ENCODE data around the gene COL18A1. TPM values are rescaled to one million over a fixed set of nuclear protein-coding genes. Genes with fewer than 3 reads are reported as not detected.
"Not testable (repeated sequence)": the region's sequence is repeated elsewhere in the genome, so short reads cannot be mapped to it uniquely, and the experiment has no call there.

Gene COL18A1
- polyA plus RNA-seq, 3 donors: 90.2 to 118 (median 92.3) TPM

GRCh38 chr21:45550522-45551210 lies 145.7 kb downstream of the COL18A1 start:
- DNase-seq (ENCODE audit: low read depth in 3 of 3, low spot score in 2 of 3): no peak

DNA sequence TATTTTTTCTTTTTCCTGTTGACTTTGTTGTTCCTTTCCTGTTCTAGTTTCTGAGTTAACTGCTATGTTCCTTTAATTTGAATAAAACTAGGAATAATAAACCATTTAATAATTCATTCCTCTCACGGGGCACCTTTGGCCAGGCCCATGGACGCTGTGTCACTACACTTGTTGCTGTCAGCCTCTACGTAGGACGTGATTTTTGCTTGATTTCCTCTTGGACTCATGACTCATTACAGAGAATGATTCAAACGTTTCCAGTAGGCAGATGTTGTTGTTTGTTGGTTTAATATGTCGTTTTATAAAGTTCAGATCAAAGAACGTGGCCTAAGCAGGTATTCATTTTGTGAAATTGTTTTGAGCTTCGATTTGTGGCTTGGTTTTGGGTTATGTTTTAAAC lies 146.4 kb downstream of the COL18A1 start:
- DNase-seq (ENCODE audit: low read depth in 3 of 3, low spot score in 2 of 3): no peak

GRCh38 chr21:45551783-45552695 lies 147.1 kb downstream of the COL18A1 start:
- DNase-seq (ENCODE audit: low read depth in 3 of 3, low spot score in 2 of 3): no peak

DNA sequence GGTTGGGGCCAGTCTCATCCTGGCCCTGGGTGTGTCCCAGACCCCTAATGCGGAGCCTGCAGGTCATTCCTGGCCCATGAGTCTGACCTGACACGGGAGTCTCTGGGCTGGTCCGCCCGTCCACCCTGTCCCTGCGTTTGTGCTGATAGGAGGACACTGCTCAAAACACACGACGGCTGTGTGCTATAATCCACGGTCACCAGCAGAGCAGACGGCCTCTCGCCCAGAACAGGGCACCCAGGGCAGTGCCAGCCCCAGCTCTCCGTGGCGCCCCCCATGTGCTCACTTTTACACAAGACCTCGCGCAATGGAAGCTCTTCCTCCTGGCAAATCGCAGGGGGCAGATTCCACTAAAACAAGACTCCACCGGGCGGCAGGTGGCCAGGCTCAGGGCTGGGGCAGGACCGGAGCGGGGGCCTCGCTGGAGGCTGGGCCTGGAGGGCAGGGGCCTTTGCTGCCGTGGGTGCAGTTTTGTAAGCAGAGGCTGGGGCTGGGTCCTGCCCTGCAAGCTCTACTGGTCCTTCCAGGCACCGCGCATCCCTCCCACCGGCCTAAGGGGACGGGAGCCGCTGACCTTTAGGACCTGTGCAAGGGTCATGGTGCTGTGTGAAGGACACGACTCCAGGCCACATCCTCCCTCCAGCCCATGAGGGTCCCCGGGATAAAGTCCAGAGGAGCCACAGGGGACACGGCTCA lies 147.9 kb downstream of the COL18A1 start:
- DNase-seq (ENCODE audit: low read depth in 3 of 3, low spot score in 2 of 3): no peak

GRCh38 chr21:45554477-45555175 lies 149.7 kb downstream of the COL18A1 start:
- peak; percentile 61 to 63 (median 62) for DNase-seq (ENCODE audit: low read depth in 3 of 3, low spot score in 2 of 3)

- no peak for DNase-seq (ENCODE audit: low read depth in 3 of 3, low spot score in 2 of 3)
Observed at GRCh38 chr21:45555251-45555556, 150.2 kb downstream of the COL18A1 start.

DNA sequence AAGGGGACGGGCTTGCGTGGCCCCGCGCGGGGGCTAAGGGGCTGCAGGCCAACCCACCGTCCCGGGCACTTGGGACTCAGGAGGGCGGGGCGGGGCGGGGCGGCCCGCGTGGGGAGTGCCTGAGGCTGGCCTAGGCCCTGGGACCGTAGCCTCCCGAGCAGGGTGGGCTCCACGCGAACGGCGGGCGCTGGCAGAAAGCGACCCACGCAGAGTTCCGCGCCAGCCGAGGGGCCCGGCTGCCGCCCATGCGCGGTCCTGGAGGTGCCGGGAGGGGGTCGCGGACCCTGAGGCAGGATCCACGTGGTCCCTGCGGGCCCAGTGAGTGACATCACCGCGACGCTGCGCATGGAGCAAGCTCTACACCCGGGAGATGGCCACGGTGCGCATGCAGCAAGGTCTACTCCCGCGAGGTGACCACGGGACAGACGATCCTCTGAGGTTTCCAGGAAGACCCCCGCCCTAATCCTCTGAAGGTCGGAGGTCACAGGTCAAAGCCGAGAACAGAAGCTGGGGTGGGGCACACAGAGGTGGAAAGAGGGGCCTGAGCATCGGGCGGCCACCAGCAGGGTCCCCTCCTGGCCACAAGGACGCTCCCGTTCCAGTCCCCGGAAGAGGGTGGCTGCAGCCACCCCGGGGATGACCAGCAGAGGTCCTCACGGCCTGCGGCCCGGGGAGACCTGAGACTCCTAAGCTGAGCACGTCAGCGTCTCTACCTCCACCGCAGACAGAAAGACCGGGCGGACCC lies 150.8 kb downstream of the COL18A1 start:
- DNase-seq (ENCODE audit: low read depth in 3 of 3, low spot score in 2 of 3): peak; percentile 75 to 90 (median 83)

GRCh38 chr21:45556302-45556644 lies 151.3 kb downstream of the COL18A1 start:
- DNase-seq (ENCODE audit: low read depth in 3 of 3, low spot score in 2 of 3): no peak

GRCh38 chr21:45556645-45557615 lies 152.0 kb downstream of the COL18A1 start:
- DNase-seq (ENCODE audit: low read depth in 3 of 3, low spot score in 2 of 3): no peak

- DNase-seq (ENCODE audit: low read depth in 3 of 3, low spot score in 2 of 3): no peak
Observed at GRCh38 chr21:45557616-45558043, 152.7 kb downstream of the COL18A1 start.

GRCh38 chr21:45558044-45558721 lies 153.2 kb downstream of the COL18A1 start:
- DNase-seq (ENCODE audit: low read depth in 3 of 3, low spot score in 2 of 3): no peak

DNA sequence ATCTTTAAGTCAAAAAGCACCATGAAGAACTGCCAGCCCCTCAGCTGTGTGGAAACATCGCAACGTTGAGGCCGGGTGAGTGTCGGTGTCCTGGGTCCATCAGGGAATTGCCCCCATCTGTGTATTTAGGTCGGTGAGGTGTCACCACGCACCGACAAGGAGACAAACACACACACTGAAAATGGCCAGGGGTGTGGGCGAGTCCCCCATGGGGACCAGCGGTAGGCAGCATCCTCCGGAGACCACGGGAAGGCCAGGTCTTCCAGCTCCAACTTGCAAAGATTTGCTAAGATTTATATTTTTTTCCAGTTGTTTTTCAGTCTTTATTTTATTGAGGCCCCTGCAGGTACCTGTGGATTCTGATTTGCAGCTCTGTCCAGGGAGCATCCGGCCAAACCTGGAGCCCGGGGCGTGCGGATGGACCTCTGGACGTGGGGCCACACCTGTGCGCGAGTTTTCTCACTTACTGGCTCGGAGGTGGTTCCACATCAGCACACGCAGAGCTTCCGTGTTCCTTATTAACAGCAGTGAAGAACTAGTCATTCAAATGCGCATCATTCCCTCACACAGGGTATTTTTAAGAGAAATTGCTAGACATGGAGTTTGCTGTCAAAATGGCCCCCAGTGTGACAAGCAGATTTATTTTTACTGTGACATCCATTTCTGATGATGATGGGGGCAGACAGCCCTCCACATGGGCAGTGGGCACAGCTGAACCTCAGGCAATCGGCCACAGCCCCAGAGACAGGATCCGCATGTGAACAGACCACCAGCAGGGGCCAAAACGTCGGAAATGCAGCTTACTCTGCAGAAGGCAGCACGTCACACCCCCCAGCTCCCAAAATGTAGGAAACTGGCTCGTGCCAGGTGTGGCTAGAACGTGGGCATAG lies 154.5 kb downstream of the COL18A1 start:
- no peak for DNase-seq (ENCODE audit: low read depth in 3 of 3, low spot score in 2 of 3)

DNA sequence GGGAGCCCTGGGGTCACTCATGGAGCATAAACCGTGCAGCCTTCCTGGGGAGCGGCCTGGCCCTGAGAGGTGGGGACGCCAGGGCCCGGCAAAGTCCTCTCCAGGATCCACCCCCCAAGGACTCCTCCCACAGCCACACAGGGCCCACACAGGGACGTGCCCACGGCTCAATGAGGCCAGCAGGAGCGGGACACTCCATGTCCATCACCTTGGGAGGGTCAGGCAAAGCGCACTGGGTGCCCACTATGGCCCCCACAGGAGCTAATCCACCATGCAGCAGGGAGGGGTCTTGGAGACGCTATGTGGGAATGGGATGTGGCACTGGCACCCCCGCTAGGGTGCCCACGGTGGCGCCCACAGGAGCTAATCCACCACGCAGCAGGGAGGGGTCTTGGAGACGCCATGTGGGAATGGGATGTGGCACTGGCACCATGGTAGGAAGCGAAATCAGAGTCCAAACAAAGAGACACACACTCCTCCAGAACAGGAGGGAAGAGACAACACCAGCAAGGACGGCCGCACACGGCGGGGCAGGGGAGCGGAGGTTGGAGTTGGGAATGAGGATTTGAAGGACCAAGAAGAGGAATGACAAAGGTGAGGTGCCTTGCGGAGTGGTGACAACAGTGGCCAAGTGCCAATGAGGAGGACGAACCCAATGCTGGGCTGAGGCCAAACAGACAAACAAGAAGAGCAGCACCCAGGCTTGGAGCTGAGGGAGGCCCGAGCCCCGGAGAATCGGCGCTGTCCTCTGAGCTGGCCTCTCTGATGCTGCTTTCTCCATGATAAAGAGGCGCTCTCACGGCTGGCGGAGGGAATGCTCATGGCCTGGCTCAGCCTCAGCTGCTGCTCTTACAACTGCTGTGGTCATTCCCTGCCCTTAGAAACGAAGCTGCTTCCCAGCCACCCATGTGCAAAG lies 155.4 kb downstream of the COL18A1 start:
- no peak for DNase-seq (ENCODE audit: low read depth in 3 of 3, low spot score in 2 of 3)

DNA sequence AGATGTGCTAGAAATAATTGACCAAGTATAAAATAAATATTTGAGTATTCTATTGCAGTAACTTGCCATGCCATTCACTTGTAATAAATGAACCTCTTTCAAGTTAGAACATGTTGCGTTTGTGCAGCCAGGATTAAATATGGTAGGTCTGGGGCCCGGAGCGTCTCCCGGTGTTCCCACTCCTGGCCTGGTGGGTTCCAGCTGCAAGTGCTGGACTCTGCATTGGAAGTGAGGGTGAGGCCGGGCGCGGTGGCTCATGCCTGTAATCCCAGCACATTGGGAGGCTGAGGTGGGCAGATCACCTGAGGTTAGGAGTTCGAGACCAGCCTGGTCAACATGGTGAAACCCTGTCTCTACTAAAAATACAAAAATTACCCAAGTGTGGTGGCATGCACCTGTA lies 156.3 kb downstream of the COL18A1 start:
- not testable (repeated sequence) for DNase-seq (ENCODE audit: low read depth in 3 of 3, low spot score in 2 of 3)

DNA sequence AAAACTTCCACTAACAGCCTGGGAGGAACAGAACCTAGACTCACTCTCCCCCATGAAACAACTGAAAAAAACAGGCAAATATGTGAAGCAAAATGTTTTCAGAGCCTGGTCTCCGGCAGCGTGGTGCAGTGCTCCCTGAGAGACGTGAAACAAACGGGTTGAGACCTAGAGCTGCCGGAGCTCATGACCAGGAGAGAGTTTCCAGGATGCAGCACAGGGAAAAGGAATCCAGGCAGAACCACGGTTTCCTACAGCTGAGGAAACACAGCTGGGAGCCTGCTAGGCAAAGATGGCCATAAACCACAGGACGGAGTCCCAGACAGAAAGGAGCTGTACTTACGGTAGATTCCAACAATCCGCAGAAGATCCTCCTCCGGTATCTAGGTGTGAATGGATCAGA lies 157.4 kb downstream of the COL18A1 start:
- DNase-seq (ENCODE audit: low read depth in 3 of 3, low spot score in 2 of 3): no peak

GRCh38 chr21:45562965-45563364 lies 158.0 kb downstream of the COL18A1 start:
- DNase-seq (ENCODE audit: low read depth in 3 of 3, low spot score in 2 of 3): no peak

Data from right renal cortex interstitium (tissue), 3 donors.